CD4-positive, alpha-beta T cell treated with Interleukin-15 for 1 hour (primary cell): ENCODE results near the gene REM2.
"Not testable (repeated sequence)": the region's sequence is repeated elsewhere in the genome, so short reads cannot be mapped to it uniquely, and the experiment has no call there.

Experiments
- DNase-seq: peaks from one replicate; pipeline ENCODE4 v3.0.0-alpha.2; 2020

Gene REM2

DNA sequence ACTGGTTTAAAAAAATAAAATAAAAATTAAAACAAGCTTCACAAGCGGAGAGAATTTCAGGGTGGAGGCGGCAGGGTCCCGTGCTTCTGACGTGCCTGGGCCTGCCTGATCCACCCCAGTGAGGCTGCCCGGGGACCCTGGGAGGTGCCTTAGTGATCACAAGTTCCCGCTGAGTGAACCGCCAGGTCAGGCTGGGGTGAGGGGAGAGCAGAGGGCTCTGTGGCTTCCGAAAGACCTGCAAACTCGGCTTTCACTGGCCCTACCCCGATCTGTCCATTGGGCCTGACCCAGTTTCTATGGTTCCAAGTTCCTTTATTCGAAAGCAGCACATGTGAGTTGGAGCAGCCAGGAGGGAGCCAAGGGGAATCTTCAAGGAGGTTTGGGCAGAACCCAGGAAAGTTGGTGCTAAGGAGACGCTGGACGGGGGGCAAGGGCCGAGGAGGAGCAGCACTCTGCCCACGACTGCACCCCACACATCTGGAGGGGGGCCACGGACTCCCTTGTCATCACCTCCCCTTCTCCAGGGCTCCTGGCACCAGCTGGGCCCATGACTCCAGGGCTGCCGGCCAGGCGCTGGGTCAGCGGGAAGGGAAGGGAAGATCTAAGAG is 33.7 kb upstream of the REM2 start:
- no peak for DNase-seq

GRCh38 chr14:22850944-22851764 is 31.9 kb upstream of the REM2 start:
- DNase-seq, result peak; percentile 41

GRCh38 chr14:22852178-22852577 is 30.8 kb upstream of the REM2 start:
- not testable (repeated sequence) for DNase-seq

- no peak for DNase-seq
These were observed 30.5 kb upstream of the REM2 start for GRCh38 chr14:22852599-22852939.

DNA sequence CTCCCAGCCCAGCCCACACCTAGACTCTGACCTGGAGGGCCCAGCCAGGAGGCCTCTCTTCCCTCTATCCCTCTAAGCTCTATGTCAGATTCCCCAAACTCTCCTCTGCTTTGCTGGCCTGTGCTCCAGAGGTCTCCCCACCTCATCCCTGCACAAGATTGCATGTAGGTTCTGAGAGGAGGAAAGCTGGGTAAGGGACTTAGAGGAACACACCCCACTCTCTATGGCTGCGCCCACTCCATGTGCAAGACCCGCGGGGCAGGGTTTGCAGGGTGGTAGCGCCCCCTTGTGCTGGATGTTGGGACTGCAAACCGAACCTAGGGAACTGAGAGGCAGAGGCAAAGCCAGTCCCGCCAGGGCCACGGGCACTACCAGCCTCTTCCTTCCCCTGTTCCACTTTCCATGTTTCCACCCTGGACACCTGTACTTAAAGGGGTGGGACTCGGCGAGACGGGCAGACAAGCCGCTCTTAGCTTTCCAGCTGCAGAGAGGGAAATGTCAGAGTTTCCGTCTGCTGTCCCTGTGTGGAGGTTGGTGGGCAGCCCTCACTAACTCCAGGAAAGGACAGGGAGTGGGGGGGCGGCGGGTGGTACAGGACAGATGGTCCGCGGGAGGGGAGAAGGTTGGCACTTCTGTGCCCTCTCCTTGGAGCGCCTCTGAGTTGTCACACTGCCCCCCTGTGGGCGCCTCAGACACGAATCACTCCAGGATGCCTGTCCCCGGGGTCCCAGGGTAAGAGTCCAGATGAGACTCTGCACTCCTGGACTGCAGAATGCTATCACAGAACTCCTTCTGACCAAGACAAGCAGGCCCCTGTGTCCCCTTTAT is 29.9 kb upstream of the REM2 start:
- DNase-seq, result peak; percentile 86

DNA sequence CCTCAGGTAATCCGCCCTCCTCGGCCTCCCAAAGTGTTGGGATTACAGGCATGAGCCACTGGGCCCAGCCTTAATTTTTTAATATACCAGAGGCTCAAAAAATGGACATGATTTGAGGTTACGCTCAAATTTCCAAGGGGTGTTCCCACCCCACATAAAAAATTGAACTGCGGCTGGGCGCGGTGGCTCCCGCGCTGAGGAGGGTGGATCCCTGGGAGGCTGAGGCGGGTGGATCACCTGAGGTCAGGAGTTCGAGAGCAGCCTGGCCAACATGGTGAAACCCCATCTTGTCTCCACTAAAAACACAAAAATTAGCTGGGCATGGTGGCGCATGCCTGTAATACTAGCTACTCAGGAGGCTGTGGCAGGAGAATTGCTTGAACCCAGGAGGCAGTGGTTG is 28.7 kb upstream of the REM2 start:
- not testable (repeated sequence) for DNase-seq

DNA sequence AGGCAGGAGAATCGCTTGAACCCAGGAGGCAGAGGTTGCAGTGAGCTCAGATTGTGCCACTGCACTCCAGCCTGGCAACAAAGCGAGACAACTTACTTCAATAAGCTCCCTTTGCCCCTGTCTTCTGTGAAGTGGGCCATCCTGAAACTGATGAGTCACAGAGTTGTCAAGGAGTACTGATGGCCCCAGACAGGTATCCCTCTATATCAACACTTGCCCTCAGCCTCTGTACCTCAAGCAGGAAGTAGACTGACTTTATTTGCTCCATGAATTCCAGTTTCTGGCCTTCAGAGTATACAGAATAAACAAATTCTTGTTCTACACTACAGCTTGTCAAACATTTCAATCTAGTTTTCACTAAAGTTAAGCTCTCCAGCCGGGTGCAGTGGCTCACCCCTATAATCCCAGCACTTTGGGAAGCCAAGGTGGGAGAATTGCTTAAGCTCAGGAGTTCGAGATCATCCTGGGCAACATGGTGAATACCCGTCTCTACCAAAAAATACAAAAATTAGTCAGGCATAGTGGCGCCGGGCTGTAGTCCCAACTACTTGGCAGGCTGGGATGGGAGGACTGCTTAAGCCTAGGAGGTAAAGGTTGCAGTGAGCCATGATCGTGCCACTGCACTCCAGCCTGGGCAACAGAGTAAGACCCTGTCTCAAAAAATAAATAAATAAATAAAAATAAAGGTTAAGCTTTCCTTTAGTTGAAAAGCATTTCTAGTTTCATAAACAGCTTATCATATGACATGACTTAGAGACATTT is 27.9 kb upstream of the REM2 start:
- DNase-seq, result no peak

DNA sequence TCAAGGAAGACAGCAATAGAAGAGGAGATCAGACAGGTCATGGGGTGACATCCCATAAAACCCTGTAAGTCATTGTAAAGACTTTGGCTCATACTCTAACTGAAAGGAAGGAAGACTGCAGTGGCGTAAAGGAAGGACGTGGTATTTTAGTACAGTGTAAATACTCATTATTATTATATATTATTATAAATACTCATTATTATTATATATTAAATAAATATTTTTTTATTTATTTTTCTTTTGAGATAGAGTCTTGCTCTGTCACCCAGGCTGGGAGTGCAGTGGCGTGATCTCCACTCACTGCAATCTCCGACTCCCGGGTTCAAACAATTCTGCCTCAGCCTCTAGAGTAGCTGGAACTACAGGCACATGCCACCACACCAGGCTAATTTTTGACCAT is 26.6 kb upstream of the REM2 start:
- no peak for DNase-seq

DNA sequence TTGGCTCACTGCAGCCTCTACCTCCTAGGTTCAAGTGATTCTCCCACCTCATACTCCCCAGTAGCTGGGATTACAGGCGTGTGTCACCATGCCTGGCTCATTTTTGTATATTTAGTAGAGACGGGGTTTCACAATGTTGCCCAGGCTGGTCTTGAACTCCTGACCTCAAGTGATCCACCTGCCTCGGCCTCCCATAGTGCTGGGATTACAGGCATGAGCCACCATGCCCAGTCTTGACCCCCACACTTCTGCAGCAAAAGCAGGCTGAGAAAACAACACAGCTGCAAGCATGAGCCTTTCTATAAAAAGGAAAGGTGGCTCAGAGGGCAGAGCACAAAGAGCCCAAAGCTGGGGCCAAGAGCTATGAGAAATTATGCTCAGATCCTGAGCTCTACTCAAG is 22.6 kb upstream of the REM2 start:
- DNase-seq, result not testable (repeated sequence)

- DNase-seq, result no peak
These were observed 21.4 kb upstream of the REM2 start for GRCh38 chr14:22861651-22862050.

- no peak for DNase-seq
These were observed 18.0 kb upstream of the REM2 start for GRCh38 chr14:22864979-22865378.

DNA sequence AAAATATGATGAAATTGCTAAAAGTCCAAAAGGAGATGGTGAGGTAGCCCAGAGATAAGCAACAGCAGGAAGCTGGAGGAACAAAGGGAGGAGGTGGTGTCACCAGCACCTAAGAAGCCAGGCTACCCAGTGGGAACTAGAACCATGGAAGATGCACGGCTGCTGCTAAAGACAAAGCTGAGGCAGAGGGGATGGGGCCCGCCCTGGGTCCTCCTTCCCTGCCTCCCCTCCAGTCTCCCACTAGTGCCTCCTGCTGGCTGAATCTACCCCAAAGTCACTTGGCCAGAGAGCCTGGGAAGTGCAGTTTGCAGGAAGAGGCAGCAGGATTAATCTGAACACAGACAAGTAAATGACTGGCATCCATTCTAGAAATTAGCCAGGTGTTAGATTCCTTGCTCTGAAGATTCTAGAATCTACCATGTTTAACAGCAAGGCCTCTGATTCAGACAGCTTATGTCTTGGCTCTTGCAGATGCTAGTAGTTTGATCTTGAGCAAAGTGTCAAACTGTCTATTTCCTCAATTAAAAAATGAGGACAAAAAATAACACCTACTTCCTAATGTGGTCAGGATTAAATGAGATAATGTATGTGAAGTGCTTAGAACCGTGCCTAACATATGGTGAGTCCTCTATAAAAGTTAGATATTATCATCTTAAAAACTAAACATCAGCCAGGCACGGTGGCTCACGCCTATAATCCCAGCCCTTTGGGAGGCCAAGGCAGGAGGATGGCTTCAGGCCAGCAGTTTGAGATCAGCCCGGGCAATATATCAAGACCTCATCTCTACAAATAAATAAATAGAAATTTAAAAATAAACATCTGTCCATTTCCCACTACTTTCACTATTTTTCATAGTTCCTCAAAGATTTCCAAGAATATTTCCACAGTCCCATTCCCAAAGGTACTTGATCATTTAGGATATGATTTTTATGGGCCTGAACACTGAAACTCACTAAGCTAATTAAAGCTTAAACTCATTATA is 17.3 kb upstream of the REM2 start:
- DNase-seq, result no peak

DNA sequence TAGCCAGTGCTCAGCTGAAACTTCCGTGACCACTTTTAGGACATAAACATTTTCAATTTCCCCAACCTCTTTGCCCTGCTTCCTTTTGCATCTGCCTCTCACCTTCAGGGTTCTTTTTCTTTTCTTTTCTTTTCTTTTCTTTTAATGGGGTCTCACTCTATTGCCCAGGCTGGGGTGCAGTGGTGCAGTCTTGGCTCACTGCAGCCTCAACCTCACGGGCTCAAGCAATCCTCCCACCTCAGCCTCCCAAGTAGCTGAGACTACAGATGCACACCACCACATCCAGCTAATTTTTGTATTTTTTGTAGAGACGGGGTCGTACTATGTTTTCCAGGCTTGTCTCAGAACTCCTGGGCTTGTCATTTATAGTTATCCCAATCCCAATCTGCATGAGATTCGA is 16.1 kb upstream of the REM2 start:
- no peak for DNase-seq

DNA sequence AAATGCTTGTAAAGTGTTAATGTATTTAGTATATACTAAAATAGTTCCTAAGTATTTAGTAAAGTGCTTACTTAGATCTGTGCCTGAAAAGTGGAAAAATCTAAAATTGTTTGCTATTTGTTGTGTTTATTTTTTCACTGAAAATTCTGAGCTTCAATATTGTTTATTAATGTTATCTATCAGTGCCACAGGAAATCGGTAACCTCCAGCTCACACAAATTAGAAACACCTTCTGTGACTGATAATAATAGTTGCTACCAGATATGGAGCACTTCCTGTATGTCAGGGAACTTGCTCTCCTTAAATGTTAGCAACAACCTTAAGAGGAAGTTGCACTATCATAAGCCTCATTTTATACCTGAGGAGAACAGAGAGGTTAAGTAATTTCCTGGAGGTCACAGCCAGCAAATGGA is 12.2 kb upstream of the REM2 start:
- no peak for DNase-seq

GRCh38 chr14:22871224-22872032 is 11.6 kb upstream of the REM2 start, which contains the start of gene LRP10:
TSS of gene LRP10 (plus strand) at chr14:22871740. CDS start at chr14:22872304, 564 bp downstream.
- DNase-seq, result peak; percentile 86

DNA sequence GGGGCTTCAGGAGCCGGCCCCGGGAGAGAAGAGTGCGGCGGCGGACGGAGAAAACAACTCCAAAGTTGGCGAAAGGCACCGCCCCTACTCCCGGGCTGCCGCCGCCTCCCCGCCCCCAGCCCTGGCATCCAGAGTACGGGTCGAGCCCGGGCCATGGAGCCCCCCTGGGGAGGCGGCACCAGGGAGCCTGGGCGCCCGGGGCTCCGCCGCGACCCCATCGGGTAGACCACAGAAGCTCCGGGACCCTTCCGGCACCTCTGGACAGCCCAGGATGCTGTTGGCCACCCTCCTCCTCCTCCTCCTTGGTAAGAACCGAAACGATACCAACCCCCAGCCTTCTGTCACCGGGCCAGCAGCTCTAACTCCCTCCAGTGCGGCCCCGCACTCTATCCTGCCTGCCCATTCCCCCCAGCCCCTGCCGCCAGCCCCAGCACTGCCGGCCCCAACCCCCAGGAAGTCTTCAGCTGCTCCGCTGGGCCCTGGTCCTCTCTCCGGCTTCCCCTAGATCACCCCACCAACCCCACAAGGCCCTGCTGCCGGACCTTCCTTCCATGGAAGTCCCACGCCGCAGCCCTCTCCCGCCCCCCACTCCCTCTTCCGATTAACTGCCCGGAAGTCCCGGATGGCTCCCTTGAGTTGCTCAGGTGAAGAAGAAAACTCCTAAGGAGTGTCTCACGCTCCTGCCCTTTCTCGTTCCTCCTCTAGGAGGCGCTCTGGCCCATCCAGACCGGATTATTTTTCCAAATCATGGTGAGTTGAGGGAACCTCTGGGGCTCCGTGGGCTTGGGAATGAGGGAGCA is 10.8 kb upstream of the REM2 start:
- peak; percentile 58 for DNase-seq

DNA sequence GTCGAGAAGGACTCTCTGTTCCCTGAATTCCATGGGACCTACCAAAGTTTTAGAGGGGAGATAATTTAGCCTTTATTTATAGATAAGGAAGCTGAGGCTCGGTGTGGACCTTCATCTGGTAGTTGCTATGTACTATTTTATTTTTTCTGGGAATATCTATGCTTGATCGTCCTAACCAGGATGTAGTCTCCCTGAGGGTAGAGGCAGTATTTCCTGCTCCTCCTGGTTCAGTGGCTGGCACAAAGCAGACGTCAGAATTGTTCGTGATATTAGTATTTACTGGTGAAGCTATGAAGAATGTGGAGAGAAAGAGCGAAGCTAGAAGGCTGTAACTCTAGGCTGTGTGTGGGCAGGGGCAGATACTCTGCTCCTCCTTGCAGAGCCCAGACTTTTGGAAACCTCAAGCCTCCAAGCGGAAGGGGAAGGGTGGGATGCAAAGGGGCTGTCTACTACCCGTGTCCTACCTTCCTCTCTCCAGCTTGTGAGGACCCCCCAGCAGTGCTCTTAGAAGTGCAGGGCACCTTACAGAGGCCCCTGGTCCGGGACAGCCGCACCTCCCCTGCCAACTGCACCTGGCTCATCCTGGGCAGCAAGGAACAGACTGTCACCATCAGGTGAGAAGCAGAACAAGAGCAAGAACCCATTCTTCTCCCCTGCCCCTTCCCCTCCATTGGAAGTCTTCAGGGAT is 10.0 kb upstream of the REM2 start:
- no peak for DNase-seq

DNA sequence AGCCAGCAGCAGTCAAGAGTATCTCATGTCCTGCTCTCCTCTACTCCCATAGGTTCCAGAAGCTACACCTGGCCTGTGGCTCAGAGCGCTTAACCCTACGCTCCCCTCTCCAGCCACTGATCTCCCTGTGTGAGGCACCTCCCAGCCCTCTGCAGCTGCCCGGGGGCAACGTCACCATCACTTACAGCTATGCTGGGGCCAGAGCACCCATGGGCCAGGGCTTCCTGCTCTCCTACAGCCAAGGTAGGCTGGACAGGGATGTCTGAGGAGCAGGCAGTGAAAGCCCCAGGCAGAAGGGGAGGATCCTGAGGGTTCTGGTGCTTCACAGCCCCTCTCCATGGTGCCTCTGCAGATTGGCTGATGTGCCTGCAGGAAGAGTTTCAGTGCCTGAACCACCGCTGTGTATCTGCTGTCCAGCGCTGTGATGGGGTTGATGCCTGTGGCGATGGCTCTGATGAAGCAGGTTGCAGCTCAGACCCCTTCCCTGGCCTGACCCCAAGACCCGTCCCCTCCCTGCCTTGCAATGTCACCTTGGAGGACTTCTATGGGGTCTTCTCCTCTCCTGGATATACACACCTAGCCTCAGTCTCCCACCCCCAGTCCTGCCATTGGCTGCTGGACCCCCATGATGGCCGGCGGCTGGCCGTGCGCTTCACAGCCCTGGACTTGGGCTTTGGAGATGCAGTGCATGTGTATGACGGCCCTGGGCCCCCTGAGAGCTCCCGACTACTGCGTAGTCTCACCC is 7.8 kb upstream of the REM2 start:
- DNase-seq, result no peak
